ENCODE data around the gene WDR35.

WDR35 gene

DNA sequence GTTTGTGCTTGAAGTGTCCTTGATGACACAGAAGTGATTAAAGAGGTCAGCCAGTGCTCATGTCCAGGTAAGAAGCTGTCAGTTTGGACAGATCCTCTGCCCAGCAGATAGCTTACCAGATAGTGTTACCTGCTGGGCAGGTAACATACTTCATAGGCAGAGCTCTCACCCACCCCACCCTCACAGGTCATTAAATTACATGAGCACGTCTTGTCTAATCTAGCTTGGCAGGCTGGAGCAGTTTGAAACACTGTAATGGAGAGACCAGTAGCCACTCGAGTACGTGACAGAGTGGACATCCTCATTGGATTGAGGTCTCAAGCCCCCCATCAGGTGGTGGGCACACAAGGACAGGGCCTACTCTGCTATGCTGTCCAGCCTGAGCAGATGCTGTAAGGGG is 115.2 kb downstream of the WDR35 start:
- Histone ChIP-seq H3K4me1 (ENCODE audit: control insufficient read depth, insufficient read depth, low read length) (no peaks in the 10 kb centered on the region), H3K4me3 (ENCODE audit: low read length) (no peak overlapping the region), H3K9me3 (replicated peaks; ENCODE audit: low read length) (no peaks in the 10 kb centered on the region), H3K27me3 (ENCODE audit: control insufficient read depth, insufficient read depth, low read length) (no peaks in the 10 kb centered on the region), H3K4me2 (ENCODE audit: low read length) (no peak overlapping the region), H3K9ac (ENCODE audit: low read depth, low read length) (no peak overlapping the region), H3K36me3 (ENCODE audit: insufficient read depth, low read length) (no peaks in the 10 kb centered on the region)

DNA sequence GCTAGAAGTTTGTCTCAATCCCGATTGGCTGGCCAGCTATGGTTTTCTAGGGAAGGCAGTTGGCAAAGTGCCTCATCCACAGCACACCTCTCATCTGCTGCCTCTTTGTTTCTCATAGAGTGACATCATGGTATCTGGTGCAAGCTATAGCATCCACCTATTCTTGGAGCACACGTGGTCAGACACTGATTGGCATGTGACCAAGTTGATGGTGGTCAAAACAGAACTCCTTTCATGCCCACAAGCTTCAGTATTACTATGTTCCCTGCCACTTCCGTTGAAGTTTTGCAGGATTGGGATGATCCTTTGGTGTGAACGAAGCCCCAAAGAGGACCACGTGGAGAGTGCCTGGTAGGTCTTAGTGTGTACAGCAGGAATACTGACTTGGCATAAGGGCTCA is 116.9 kb downstream of the WDR35 start:
- Histone ChIP-seq H3K27me3 (ENCODE audit: control insufficient read depth, insufficient read depth, low read length) (no peaks in the 10 kb centered on the region), H3K4me2 (ENCODE audit: low read length) (no peak overlapping the region), H3K4me1 (ENCODE audit: control insufficient read depth, insufficient read depth, low read length) (peaks cover 9% of the 10 kb centered on the region), H3K4me3 (ENCODE audit: low read length) (no peak overlapping the region), H3K36me3 (ENCODE audit: insufficient read depth, low read length) (no peaks in the 10 kb centered on the region), H3K9me3 (replicated peaks; ENCODE audit: low read length) (no peaks in the 10 kb centered on the region), H3K9ac (ENCODE audit: low read depth, low read length) (no peak overlapping the region)

GRCh38 chr2:19872302-19872701 is 117.6 kb downstream of the WDR35 start:
- Histone ChIP-seq H3K27me3 (ENCODE audit: control insufficient read depth, insufficient read depth, low read length) (no peaks in the 10 kb centered on the region), H3K4me3 (ENCODE audit: low read length) (no peak overlapping the region), H3K9me3 (replicated peaks; ENCODE audit: low read length) (no peaks in the 10 kb centered on the region), H3K9ac (ENCODE audit: low read depth, low read length) (no peak overlapping the region), H3K4me2 (ENCODE audit: low read length) (no peak overlapping the region), H3K4me1 (ENCODE audit: control insufficient read depth, insufficient read depth, low read length) (peaks cover 9% of the 10 kb centered on the region), H3K36me3 (ENCODE audit: insufficient read depth, low read length) (no peaks in the 10 kb centered on the region)

- Histone ChIP-seq H3K9ac (ENCODE audit: low read depth, low read length) (no peak overlapping the region), H3K9me3 (replicated peaks; ENCODE audit: low read length) (no peaks in the 10 kb centered on the region), H3K36me3 (ENCODE audit: insufficient read depth, low read length) (no peaks in the 10 kb centered on the region), H3K27me3 (ENCODE audit: control insufficient read depth, insufficient read depth, low read length) (no peaks in the 10 kb centered on the region), H3K4me1 (ENCODE audit: control insufficient read depth, insufficient read depth, low read length) (peaks cover 9% of the 10 kb centered on the region), H3K4me3 (ENCODE audit: low read length) (no peak overlapping the region), H3K4me2 (ENCODE audit: low read length) (no peak overlapping the region)
These were observed 118.1 kb downstream of the WDR35 start for GRCh38 chr2:19871836-19872235.

- H3K4me1 ChIP-seq (ENCODE audit: control insufficient read depth, insufficient read depth, low read length) = peaks cover 9% of the 10 kb centered on the region
- no peaks in the 10 kb centered on the region for H3K9me3 ChIP-seq (replicated peaks; ENCODE audit: low read length)
- H3K4me2 ChIP-seq (ENCODE audit: low read length) = no peak overlapping the region
- no peak overlapping the region for H3K4me3 ChIP-seq (ENCODE audit: low read length)
- no peaks in the 10 kb centered on the region for H3K27me3 ChIP-seq (ENCODE audit: control insufficient read depth, insufficient read depth, low read length)
- no peak overlapping the region for H3K9ac ChIP-seq (ENCODE audit: low read depth, low read length)
- H3K36me3 ChIP-seq (ENCODE audit: insufficient read depth, low read length) = no peaks in the 10 kb centered on the region
These were observed 119.1 kb downstream of the WDR35 start for GRCh38 chr2:19870792-19871191.

DNA sequence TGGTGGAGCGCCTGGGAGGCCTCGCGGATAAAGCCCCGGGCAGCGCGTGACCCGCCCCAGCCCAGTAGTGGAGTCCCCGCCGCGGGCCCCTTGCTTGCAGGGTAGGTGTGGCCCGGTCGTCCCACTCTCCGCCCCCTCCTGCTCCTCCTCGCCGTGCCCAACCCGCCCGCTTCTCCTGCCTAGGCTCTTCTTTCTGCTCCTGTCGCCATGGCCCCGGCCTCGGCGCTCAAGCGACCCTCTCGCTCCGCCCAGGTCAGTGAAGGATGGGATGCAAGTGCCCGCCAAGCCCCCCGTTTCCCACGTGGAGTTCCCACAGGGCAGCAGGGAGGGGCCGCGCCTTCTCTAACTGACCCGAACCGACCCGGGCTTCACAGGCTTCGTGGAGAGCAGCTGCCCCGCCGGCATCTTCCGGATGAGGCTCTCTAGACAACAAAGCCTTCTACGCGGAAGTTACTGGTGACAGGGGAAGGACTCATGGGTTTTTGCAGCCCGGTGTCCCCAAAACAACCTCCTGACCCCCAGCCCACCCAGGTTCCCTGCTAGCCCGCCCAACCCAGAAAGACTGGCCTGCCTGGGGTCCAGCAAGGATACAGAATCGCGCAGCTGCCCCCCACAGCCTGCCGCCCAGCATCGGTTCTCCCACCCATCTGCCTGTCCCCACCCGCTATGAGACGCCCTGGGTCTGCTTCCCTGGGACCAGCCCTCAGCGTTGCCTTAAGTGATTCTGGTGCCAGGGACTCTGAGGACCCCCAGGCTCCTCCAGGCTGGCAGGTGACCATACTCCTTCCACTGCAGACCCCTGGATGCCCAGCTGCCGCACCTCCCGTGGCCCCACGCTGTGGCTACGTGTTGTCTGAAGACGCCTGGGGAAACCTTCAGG is 121.0 kb downstream of the WDR35 start:
- Histone ChIP-seq H3K9ac (ENCODE audit: low read depth, low read length) (peak overlapping the region; percentile 46), H3K4me2 (ENCODE audit: low read length) (peak overlapping the region; percentile 86), H3K27me3 (ENCODE audit: control insufficient read depth, insufficient read depth, low read length) (no peaks in the 10 kb centered on the region), H3K36me3 (ENCODE audit: insufficient read depth, low read length) (no peaks in the 10 kb centered on the region), H3K9me3 (replicated peaks; ENCODE audit: low read length) (no peaks in the 10 kb centered on the region), H3K4me3 (ENCODE audit: low read length) (peak overlapping the region; percentile 69), H3K4me1 (ENCODE audit: control insufficient read depth, insufficient read depth, low read length) (peaks cover 9% of the 10 kb centered on the region)

- H3K9ac ChIP-seq (ENCODE audit: low read depth, low read length) = peak overlapping the region; percentile 46
- H3K9me3 ChIP-seq (replicated peaks; ENCODE audit: low read length) = no peaks in the 10 kb centered on the region
- no peak overlapping the region for H3K4me3 ChIP-seq (ENCODE audit: low read length)
- H3K4me1 ChIP-seq (ENCODE audit: control insufficient read depth, insufficient read depth, low read length) = peaks cover 13% of the 10 kb centered on the region
- no peaks in the 10 kb centered on the region for H3K27me3 ChIP-seq (ENCODE audit: control insufficient read depth, insufficient read depth, low read length)
- H3K36me3 ChIP-seq (ENCODE audit: insufficient read depth, low read length) = no peaks in the 10 kb centered on the region
- peak overlapping the region; percentile 86 for H3K4me2 ChIP-seq (ENCODE audit: low read length)
These were observed 121.7 kb downstream of the WDR35 start for GRCh38 chr2:19868224-19868623.

- Histone ChIP-seq H3K9me3 (replicated peaks; ENCODE audit: low read length) (no peaks in the 10 kb centered on the region), H3K4me3 (ENCODE audit: low read length) (no peak overlapping the region), H3K4me2 (ENCODE audit: low read length) (no peak overlapping the region), H3K27me3 (ENCODE audit: control insufficient read depth, insufficient read depth, low read length) (no peaks in the 10 kb centered on the region), H3K9ac (ENCODE audit: low read depth, low read length) (no peak overlapping the region), H3K4me1 (ENCODE audit: control insufficient read depth, insufficient read depth, low read length) (peaks cover 15% of the 10 kb centered on the region), H3K36me3 (ENCODE audit: insufficient read depth, low read length) (no peaks in the 10 kb centered on the region)
These were observed 123.1 kb downstream of the WDR35 start for GRCh38 chr2:19866771-19867170.

- Histone ChIP-seq H3K36me3 (ENCODE audit: insufficient read depth, low read length) (no peaks in the 10 kb centered on the region), H3K27me3 (ENCODE audit: control insufficient read depth, insufficient read depth, low read length) (no peaks in the 10 kb centered on the region), H3K9me3 (replicated peaks; ENCODE audit: low read length) (no peaks in the 10 kb centered on the region), H3K9ac (ENCODE audit: low read depth, low read length) (no peak overlapping the region), H3K4me2 (ENCODE audit: low read length) (no peak overlapping the region), H3K4me3 (ENCODE audit: low read length) (no peak overlapping the region), H3K4me1 (ENCODE audit: control insufficient read depth, insufficient read depth, low read length) (peaks cover 18% of the 10 kb centered on the region)
These were observed 124.8 kb downstream of the WDR35 start for GRCh38 chr2:19865151-19865550.

DNA sequence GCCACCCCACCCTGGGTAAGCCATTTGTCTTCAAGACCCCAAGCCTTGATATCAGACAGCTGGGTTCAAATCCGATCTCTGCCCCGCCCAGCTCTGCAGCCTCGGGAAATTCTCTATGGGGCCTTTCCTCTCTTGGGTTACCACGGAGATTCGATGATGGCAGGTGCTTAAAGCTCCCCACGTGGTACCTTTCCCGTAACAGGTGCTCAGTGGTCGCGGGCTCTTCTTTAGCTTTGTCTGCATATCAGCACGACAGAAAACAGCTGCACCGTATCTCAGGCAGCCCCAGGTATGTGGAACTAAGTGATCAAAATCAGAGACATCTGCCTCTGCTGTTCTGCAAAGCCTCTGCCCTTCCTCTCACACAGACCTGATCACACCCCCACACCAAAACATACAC is 125.5 kb downstream of the WDR35 start:
- Histone ChIP-seq H3K9ac (ENCODE audit: low read depth, low read length) (no peak overlapping the region), H3K4me2 (ENCODE audit: low read length) (no peak overlapping the region), H3K4me3 (ENCODE audit: low read length) (no peak overlapping the region), H3K9me3 (replicated peaks; ENCODE audit: low read length) (no peaks in the 10 kb centered on the region), H3K36me3 (ENCODE audit: insufficient read depth, low read length) (no peaks in the 10 kb centered on the region), H3K4me1 (ENCODE audit: control insufficient read depth, insufficient read depth, low read length) (peaks cover 18% of the 10 kb centered on the region), H3K27me3 (ENCODE audit: control insufficient read depth, insufficient read depth, low read length) (no peaks in the 10 kb centered on the region)

DNA sequence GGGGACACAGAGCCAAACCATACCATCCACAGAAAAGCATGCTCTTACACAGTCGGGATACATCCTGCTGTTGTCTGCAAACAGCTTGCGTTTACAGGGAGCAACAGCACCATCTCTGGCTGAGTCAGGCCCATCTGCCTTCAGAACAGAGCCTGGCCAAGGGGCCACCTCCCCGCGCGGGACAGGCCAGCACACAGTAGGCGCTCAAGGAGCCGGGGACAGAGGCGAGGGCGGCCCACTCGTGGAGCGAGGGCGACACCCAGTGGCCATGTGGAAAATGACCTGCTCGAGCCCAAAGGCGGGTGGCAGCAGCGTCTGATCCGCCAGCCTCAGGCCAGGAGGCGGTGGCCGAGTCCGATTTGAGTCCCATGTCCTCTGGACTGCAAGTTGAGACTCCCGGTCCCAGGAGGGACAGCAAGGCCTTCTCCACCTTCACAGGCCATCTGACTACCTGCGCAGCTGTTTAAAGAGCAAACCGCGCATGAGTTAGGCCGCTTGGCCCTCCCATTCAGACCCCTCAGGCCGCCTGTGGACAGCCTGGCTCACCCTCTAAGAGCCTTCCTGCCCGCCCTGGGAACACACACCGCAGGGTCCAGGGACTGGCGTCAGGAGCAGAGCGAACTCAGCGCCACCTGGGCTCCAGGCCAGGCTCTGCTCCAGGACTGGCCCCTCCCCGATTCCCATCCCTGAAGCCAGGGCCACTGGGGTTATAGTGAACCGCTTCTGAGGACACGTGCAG is 126.4 kb downstream of the WDR35 start:
- Histone ChIP-seq H3K9ac (ENCODE audit: low read depth, low read length) (peak overlapping the region; percentile 29), H3K4me2 (ENCODE audit: low read length) (peak overlapping the region; percentile 75), H3K4me3 (ENCODE audit: low read length) (peak overlapping the region; percentile 40), H3K36me3 (ENCODE audit: insufficient read depth, low read length) (no peaks in the 10 kb centered on the region), H3K27me3 (ENCODE audit: control insufficient read depth, insufficient read depth, low read length) (no peaks in the 10 kb centered on the region), H3K4me1 (ENCODE audit: control insufficient read depth, insufficient read depth, low read length) (peaks cover 11% of the 10 kb centered on the region), H3K9me3 (replicated peaks; ENCODE audit: low read length) (no peaks in the 10 kb centered on the region)

Data from skeletal muscle satellite cell (primary cell).